ENCODE results near the gene PDZD4. TPM values are rescaled to one million over a fixed set of nuclear protein-coding genes. Genes with fewer than 3 reads are reported as not detected.

Gene PDZD4
- total RNA-seq, 1 experiment from 2014 or later: 120 TPM

DNA sequence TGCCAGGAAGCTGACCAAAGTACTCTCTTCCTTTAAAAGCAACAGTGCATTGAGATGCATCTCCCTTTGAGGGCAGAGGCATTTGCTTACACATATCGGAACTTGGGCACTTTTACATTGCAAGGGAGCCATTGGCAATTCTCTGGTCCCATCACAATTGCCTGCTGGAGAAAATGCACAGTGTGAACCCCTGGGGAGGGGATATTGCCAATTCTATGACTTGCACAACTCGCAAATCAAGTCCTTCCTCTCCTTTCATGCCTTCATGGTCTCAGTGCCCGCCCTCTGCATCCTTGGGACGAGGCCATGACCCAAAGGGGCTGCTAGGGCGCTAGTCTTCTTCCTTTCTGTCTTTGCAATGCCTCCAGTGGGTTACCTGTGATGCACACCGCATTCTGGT lies 14.9 kb upstream of the PDZD4 start:
- peak; percentile 54 for ATAC-seq
- Mint-ChIP-seq H3K9me3 (no peaks in the 10 kb centered on the region), H3K27me3 (ENCODE audit: low read depth) (peaks cover 12% of the 10 kb centered on the region), H3K4me3 (peak overlapping the region; percentile 49), H3K27ac (peak overlapping the region; percentile 97), H3K4me1 (peaks cover 58% of the 10 kb centered on the region), H3K36me3 (no peaks in the 10 kb centered on the region)
- peak; percentile 36 for DNase-seq (ENCODE audit: low spot score)
- TF ChIP-seq, protein P1, sequence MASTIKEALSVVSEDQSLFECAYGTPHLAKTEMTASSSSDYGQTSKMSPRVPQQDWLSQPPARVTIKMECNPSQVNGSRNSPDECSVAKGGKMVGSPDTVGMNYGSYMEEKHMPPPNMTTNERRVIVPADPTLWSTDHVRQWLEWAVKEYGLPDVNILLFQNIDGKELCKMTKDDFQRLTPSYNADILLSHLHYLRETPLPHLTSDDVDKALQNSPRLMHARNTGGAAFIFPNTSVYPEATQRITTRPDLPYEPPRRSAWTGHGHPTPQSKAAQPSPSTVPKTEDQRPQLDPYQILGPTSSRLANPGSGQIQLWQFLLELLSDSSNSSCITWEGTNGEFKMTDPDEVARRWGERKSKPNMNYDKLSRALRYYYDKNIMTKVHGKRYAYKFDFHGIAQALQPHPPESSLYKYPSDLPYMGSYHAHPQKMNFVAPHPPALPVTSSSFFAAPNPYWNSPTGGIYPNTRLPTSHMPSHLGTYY (CRISPR knock-in tag; IDR thresholded peaks at IDR 0.05): no peak
- peak; percentile 26; the same call in 1 of the 2 replicates for TF ChIP-seq TEAD1 (CRISPR knock-in tag; IDR thresholded peaks at IDR 0.05)
- TF ChIP-seq, protein P2, sequence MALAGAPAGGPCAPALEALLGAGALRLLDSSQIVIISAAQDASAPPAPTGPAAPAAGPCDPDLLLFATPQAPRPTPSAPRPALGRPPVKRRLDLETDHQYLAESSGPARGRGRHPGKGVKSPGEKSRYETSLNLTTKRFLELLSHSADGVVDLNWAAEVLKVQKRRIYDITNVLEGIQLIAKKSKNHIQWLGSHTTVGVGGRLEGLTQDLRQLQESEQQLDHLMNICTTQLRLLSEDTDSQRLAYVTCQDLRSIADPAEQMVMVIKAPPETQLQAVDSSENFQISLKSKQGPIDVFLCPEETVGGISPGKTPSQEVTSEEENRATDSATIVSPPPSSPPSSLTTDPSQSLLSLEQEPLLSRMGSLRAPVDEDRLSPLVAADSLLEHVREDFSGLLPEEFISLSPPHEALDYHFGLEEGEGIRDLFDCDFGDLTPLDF (CRISPR knock-in tag; IDR thresholded peaks at IDR 0.05): no peak
- TF ChIP-seq TEAD4 (CRISPR knock-in tag; IDR thresholded peaks at IDR 0.05): no peak
- TF ChIP-seq ZNF121 (CRISPR knock-in tag; IDR thresholded peaks at IDR 0.05): no peak
- TF ChIP-seq HMGA2 (CRISPR knock-in tag; IDR thresholded peaks at IDR 0.05): no peak
- TF ChIP-seq FOXK1 (CRISPR knock-in tag; IDR thresholded peaks at IDR 0.05): no peak
- TF ChIP-seq NFE2L1 (CRISPR knock-in tag; IDR thresholded peaks at IDR 0.05): 0 out of 2 replicates have a peak, but pooled peaks have one; percentile 22
- TF ChIP-seq RELA (CRISPR knock-in tag; IDR thresholded peaks at IDR 0.05; ENCODE audit: borderline replicate concordance): no peak
- CTCF ChIA-PET: interaction anchor here (1.7 kb wide), 1 partner anchor 102 kb away, joined by 4 read pairs; no protein-coding TSS in a partner anchor
- POLR2A ChIA-PET: interaction anchor here (0.6 kb wide), 1 partner anchor 27 kb away, joined by 6 read pairs; no protein-coding TSS in a partner anchor

DNA sequence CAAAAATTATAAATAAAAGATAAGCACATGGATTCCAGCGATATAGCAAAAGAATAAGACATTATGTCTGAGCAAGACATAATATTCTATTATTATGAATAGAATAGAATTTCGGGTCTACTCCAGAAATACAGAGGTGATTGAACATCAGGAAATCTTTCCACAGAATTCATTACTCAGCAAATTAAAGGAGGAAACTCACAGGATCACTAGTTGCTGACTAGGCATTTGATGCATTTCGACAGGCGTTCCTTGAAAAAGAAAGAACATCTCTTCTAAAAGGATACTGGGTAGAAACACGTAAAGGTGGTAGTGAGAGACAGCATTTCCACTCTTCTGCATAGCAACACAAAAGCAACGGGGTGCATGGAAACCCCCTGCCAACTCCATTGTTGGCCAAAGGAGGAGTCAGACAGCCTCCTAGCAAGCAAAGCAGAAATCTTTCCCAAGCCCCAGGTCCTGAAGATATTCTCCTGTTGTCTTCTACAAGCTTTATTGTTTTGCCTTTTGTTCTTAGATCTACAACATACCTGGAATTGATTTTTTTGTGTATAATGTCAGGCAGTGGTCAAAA lies 14.3 kb upstream of the PDZD4 start:
- peaks cover 57% of the 10 kb centered on the region for H3K4me1 Mint-ChIP-seq
- H3K4me3 Mint-ChIP-seq: peak overlapping the region; percentile 49
- TF ChIP-seq IRF2 (CRISPR knock-in tag; IDR thresholded peaks at IDR 0.05; ENCODE audit: borderline replicate concordance, low read depth): no peak
- TF ChIP-seq ZNF423 (CRISPR knock-in tag; IDR thresholded peaks at IDR 0.05): peak; percentile 5; the same call in 1 of the 2 replicates
- peak overlapping the region; percentile 97 for H3K27ac Mint-ChIP-seq
- DNase-seq (ENCODE audit: low spot score) (peak; percentile 44), ATAC-seq (peak; percentile 47)
- ChIA-PET POLR2A (no interaction called here), CTCF (no interaction called here)
- H3K36me3 Mint-ChIP-seq: no peaks in the 10 kb centered on the region
- no peaks in the 10 kb centered on the region for H3K9me3 Mint-ChIP-seq
- peaks cover 9% of the 10 kb centered on the region for H3K27me3 Mint-ChIP-seq (ENCODE audit: low read depth)

DNA sequence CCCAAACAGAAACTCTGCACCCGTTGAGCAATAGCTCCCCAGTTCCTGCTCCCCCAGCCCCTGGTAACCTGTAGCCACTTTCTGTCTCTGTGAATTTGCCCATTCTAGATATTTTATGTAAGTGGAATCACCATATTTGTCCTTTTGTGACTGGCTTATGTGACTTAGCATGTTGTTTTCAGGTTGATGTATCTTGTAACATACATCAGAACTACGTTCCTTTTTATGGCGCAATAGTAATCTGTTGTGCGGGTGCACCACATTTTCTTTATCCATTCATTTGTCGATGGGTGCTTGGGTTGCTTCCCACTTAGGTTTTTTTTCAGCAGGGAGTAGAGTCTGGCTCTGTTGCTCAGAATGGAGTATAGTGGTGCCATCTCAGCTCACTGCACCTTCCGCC lies 6.6 kb upstream of the PDZD4 start:
- H3K4me3 Mint-ChIP-seq: no peak overlapping the region
- CTCF ChIA-PET: no interaction called here
- POLR2A ChIA-PET: no interaction called here

DNA sequence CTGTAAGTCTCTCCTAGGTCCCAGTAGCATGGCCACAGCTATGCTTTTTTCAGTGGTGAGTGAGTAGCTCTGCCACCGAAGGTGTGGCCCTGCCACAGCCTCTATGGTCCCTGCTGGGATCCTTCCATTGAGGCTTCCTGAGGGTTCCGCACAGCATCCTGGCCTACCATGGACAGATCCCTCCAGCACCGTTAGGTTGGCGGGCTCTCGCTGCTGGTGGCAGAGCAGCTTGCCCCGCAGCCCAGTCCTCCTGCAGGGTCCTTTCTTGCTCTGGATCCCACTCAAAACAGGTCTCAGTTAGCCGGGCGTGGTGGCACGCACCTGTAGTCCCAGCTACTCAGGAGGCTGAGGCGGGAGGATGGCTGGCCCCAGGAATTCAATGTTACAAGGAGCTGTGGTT lies 2.4 kb upstream of the PDZD4 start:
- CTCF ChIA-PET: no interaction called here
- TF ChIP-seq TP53 (CRISPR knock-in tag; IDR thresholded peaks at IDR 0.05) (no peak), CREB1 (CRISPR knock-in tag; IDR thresholded peaks at IDR 0.05) (no peak), TEAD4 (CRISPR knock-in tag; IDR thresholded peaks at IDR 0.05) (no peak)
- TF ChIP-seq, protein P3, sequence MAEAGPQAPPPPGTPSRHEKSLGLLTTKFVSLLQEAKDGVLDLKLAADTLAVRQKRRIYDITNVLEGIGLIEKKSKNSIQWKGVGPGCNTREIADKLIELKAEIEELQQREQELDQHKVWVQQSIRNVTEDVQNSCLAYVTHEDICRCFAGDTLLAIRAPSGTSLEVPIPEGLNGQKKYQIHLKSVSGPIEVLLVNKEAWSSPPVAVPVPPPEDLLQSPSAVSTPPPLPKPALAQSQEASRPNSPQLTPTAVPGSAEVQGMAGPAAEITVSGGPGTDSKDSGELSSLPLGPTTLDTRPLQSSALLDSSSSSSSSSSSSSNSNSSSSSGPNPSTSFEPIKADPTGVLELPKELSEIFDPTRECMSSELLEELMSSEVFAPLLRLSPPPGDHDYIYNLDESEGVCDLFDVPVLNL (CRISPR knock-in tag; IDR thresholded peaks at IDR 0.05; ENCODE audit: borderline replicate concordance, low read depth): no peak
- TF ChIP-seq, protein P4, sequence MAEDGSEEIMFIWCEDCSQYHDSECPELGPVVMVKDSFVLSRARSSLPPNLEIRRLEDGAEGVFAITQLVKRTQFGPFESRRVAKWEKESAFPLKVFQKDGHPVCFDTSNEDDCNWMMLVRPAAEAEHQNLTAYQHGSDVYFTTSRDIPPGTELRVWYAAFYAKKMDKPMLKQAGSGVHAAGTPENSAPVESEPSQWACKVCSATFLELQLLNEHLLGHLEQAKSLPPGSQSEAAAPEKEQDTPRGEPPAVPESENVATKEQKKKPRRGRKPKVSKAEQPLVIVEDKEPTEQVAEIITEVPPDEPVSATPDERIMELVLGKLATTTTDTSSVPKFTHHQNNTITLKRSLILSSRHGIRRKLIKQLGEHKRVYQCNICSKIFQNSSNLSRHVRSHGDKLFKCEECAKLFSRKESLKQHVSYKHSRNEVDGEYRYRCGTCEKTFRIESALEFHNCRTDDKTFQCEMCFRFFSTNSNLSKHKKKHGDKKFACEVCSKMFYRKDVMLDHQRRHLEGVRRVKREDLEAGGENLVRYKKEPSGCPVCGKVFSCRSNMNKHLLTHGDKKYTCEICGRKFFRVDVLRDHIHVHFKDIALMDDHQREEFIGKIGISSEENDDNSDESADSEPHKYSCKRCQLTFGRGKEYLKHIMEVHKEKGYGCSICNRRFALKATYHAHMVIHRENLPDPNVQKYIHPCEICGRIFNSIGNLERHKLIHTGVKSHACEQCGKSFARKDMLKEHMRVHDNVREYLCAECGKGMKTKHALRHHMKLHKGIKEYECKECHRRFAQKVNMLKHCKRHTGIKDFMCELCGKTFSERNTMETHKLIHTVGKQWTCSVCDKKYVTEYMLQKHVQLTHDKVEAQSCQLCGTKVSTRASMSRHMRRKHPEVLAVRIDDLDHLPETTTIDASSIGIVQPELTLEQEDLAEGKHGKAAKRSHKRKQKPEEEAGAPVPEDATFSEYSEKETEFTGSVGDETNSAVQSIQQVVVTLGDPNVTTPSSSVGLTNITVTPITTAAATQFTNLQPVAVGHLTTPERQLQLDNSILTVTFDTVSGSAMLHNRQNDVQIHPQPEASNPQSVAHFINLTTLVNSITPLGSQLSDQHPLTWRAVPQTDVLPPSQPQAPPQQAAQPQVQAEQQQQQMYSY (CRISPR knock-in tag; IDR thresholded peaks at IDR 0.05): no peak
- TF ChIP-seq, protein P2 (CRISPR knock-in tag; IDR thresholded peaks at IDR 0.05): no peak

More for the DNA sequence above, 6.6 kb upstream of the PDZD4 start:
- DNase-seq (ENCODE audit: low spot score): no peak
- no peaks in the 10 kb centered on the region for H3K9me3 Mint-ChIP-seq
- TF ChIP-seq, protein P5, sequence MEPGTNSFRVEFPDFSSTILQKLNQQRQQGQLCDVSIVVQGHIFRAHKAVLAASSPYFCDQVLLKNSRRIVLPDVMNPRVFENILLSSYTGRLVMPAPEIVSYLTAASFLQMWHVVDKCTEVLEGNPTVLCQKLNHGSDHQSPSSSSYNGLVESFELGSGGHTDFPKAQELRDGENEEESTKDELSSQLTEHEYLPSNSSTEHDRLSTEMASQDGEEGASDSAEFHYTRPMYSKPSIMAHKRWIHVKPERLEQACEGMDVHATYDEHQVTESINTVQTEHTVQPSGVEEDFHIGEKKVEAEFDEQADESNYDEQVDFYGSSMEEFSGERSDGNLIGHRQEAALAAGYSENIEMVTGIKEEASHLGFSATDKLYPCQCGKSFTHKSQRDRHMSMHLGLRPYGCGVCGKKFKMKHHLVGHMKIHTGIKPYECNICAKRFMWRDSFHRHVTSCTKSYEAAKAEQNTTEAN (CRISPR knock-in tag; IDR thresholded peaks at IDR 0.05): no peak
- H3K27me3 Mint-ChIP-seq (ENCODE audit: low read depth): peaks cover 3% of the 10 kb centered on the region; the same call in 1 of the 2 replicates
- no peak overlapping the region for H3K27ac Mint-ChIP-seq
- ATAC-seq: no peak
- peaks cover 27% of the 10 kb centered on the region for H3K4me1 Mint-ChIP-seq
- no peaks in the 10 kb centered on the region for H3K36me3 Mint-ChIP-seq

More for the DNA sequence above, 2.4 kb upstream of the PDZD4 start:
- peaks cover 3% of the 10 kb centered on the region; the same call in 1 of the 2 replicates for H3K27me3 Mint-ChIP-seq (ENCODE audit: low read depth)
- DNase-seq (ENCODE audit: low spot score) (no peak), ATAC-seq (no peak)
- POLR2A ChIA-PET: no interaction called here
- H3K4me1 Mint-ChIP-seq: peaks cover 16% of the 10 kb centered on the region
- H3K4me3 Mint-ChIP-seq: no peak overlapping the region
- H3K27ac Mint-ChIP-seq: no peak overlapping the region
- H3K9me3 Mint-ChIP-seq: no peaks in the 10 kb centered on the region
- no peaks in the 10 kb centered on the region; the same call in 1 of the 2 replicates for H3K36me3 Mint-ChIP-seq

Measured in WTC11 (cell line).